GM12878 (cell line): ENCODE measurements around the gene JAKMIP1. TPM values are rescaled to one million over a fixed set of nuclear protein-coding genes. Genes with fewer than 3 reads are reported as not detected.

Experiments
- ATAC-seq: fragments of 200-7000 bp; cut with Tn5 transposase; 3 replicates; pipeline ENCODE4 v1.9.1; 2020; ENCODE audit warnings: mild to moderate bottlenecking, moderate library complexity
- BruUV-seq: library from RNA; stranded (reverse); fragments of 400-500 nt; replicated peaks from 2 replicates; lab custom pipeline; 2021; lab: Mats Ljungman, UMichigan
- CTCF ChIA-PET: fragments of 300-600 bp; sonication (Branson Sonifier 250); formaldehyde crosslinking; extraction: SDS; loops from one replicate; lab custom pipeline; 2021; ENCODE audit warnings: inconsistent platforms; lab: Yijun Ruan, JAX
- POLR2A ChIA-PET: fragments of 350-600 bp; formaldehyde crosslinking; extraction: SDS; loops from one replicate; lab custom pipeline; 2021; ENCODE audit warnings: inconsistent platforms; lab: Charles Lee
- RAD21 ChIA-PET: fragments of 300-600 bp; sonication (Branson Sonifier 250); formaldehyde crosslinking; loops from one replicate; lab custom pipeline; 2023; ENCODE audit warnings: antibody characterized with exemption; ENCODE audit not compliant: unreplicated experiment; lab: Charles Lee
- SMC1A ChIA-PET: fragments of 300-600 bp; sonication (Branson Sonifier 250); formaldehyde crosslinking; loops from one replicate; lab custom pipeline; 2023; ENCODE audit not compliant: unreplicated experiment, uncharacterized antibody; lab: Charles Lee
- DNase-seq: peaks from one replicate; pipeline ENCODE4 v3.0.0-alpha.2; 2011; ENCODE audit warnings: low read depth, low spot score
- FAIRE-seq: peaks from 3 replicates; lab custom pipeline; 2011; peaks lifted over from hg19 to GRCh38; lab: Jason Lieb, UNC
- H2AFZ ChIP-seq: 2 replicates; pipeline ENCODE4 v1.6.0; 2011; ENCODE audit warnings: low read depth, low read length, control low read depth; ENCODE audit not compliant: control insufficient read depth
- H3K27ac ChIP-seq: 2 replicates; pipeline ENCODE4 v1.5.1; 2011; ENCODE audit warnings: control low read depth; ENCODE audit not compliant: control insufficient read depth, insufficient read depth
- H3K27me3 ChIP-seq, 2 experiments: replicated peaks in 1 of 2; 2 replicates each; pipeline versions ENCODE4 v1.6.0 to v1.6.1; 2011; ENCODE audit warnings: low read length in 1 of 2; ENCODE audit not compliant: control insufficient read depth in 2 of 2, insufficient read depth in 2 of 2
- H3K36me3 ChIP-seq, 2 experiments: 2 replicates each; pipeline ENCODE4 v1.5.1; 2011; ENCODE audit warnings: low read length in 1 of 2; ENCODE audit not compliant: control insufficient read depth in 2 of 2, insufficient read depth in 2 of 2
- H3K4me1 ChIP-seq: 2 replicates; pipeline ENCODE4 v1.6.1; 2011; ENCODE audit warnings: mild to moderate bottlenecking, low read length, moderate library complexity, mixed read lengths; ENCODE audit not compliant: control insufficient read depth, insufficient read depth
- H3K4me2 ChIP-seq: 2 replicates; pipeline ENCODE4 v1.6.0; 2011; ENCODE audit warnings: control low read depth; ENCODE audit not compliant: control insufficient read depth, insufficient read depth
- H3K4me3 ChIP-seq: fragments of 200-600 bp; sonication (generic); 2 replicates; pipeline ENCODE4 v1.5.1; 2016
- H3K79me2 ChIP-seq: 2 replicates; pipeline ENCODE4 v1.6.0; 2011; ENCODE audit warnings: low read length; ENCODE audit not compliant: control insufficient read depth, insufficient read depth
- H3K9ac ChIP-seq: 2 replicates; pipeline ENCODE4 v1.8.0; 2011; ENCODE audit warnings: low read length, control low read depth, mixed read lengths; ENCODE audit not compliant: control insufficient read depth, insufficient read depth
- H3K9me3 ChIP-seq: replicated peaks from 3 replicates; pipeline ENCODE4 v1.5.1; 2011; ENCODE audit warnings: mild to moderate bottlenecking, low read length; ENCODE audit not compliant: control insufficient read depth, insufficient read depth
- H4K20me1 ChIP-seq: 2 replicates; pipeline ENCODE4 v1.6.0; 2011; ENCODE audit not compliant: control insufficient read depth, insufficient read depth
- BCL11A ChIP-seq: IDR thresholded peaks from 2 replicates; pipeline ENCODE4 v1.6.1; 2011; ENCODE audit warnings: low read depth, low read length
- BHLHE40 ChIP-seq, 2 experiments: fragments of 450-650 bp in 1 of 2; IDR thresholded peaks; 2 replicates each; pipeline ENCODE4 v1.6.1; 2011 to 2017; ENCODE audit warnings: low read depth in 2 of 2, borderline replicate concordance in 1 of 2, improper control_type of control experiment in 1 of 2, low read length in 1 of 2, mild to moderate bottlenecking in 1 of 2
- BRCA1 ChIP-seq: IDR thresholded peaks from 2 replicates; pipeline ENCODE4 v1.6.1; 2011; ENCODE audit warnings: low read depth, low read length, improper control_type of control experiment
- E4F1 ChIP-seq: fragments of 450-650 bp; IDR thresholded peaks from 2 replicates; pipeline ENCODE4 v1.6.1; 2018; ENCODE audit warnings: borderline replicate concordance, mild to moderate bottlenecking; ENCODE audit not compliant: partially characterized antibody
- FOS ChIP-seq: IDR thresholded peaks from 3 replicates; pipeline ENCODE4 v1.6.1; 2011; ENCODE audit warnings: borderline replicate concordance; ENCODE audit not compliant: insufficient read length; ENCODE audit errors: extremely low read depth
- POLR2AphosphoS2 ChIP-seq: IDR thresholded peaks from 2 replicates; pipeline ENCODE4 v1.6.1; 2011; ENCODE audit warnings: low read depth, mild to moderate bottlenecking, low read length, improper control_type of control experiment, moderate library complexity
- RAD21 ChIP-seq: IDR thresholded peaks from 2 replicates; pipeline ENCODE4 v1.6.1; 2011; ENCODE audit warnings: mild to moderate bottlenecking, low read depth, low read length, moderate library complexity; ENCODE audit not compliant: insufficient read depth
- SMARCA5 ChIP-seq: fragments of 450-650 bp; IDR thresholded peaks from 2 replicates; pipeline ENCODE4 v1.6.1; 2017; ENCODE audit warnings: mild to moderate bottlenecking
- ZBTB11 ChIP-seq: fragments of 450-650 bp; formaldehyde crosslinking; IDR thresholded peaks from 2 replicates; pipeline ENCODE4 v1.5.0; 2022; ENCODE audit warnings: mild to moderate bottlenecking, missing genetic modification characterization
- ZBTB40 ChIP-seq: fragments of 450-650 bp; IDR thresholded peaks from 2 replicates; pipeline ENCODE4 v1.6.1; 2016; ENCODE audit warnings: mild to moderate bottlenecking, moderate library complexity, borderline replicate concordance
- ZSCAN29 ChIP-seq: fragments of 450-650 bp; IDR thresholded peaks from 2 replicates; pipeline ENCODE4 v1.6.1; 2017; ENCODE audit warnings: mild to moderate bottlenecking, moderate library complexity
- WGBS: methylation state at CpG from one replicate; pipeline ENCODE4 v1.1.6; 2016; ENCODE audit warnings: low lambda C conversion rate; ENCODE audit not compliant: insufficient replicate concordance, insufficient coverage; ENCODE audit errors: missing lambda C conversion rate; 5-methylcytosine and 5-hydroxymethylcytosine counted together
- in situ Hi-C: fragments of 300-500 bp; cut with MboI; formaldehyde crosslinking; loops from 9 replicates; pipeline ENCODE4 v1.14.3; 2018; ENCODE audit warnings: mixed read lengths
- intact Hi-C: fragments of 100-400 bp; cut with micrococcal nuclease; formaldehyde crosslinking; loops from one replicate; pipeline ENCODE4 v1.14.2; 2022; ENCODE audit not compliant: unreplicated experiment
- polyA plus RNA-seq, 11 experiments: library from polyadenylated mRNA; depleted of rRNA in 4 of 11; unstranded in 6 of 11; stranded (reverse) in 5 of 11; fragments of >200 nt; fragmentation: Nextera tagmentation in 4 of 11; fragmentation: Illumina TruSeq in 1 of 11; extraction: Ambion mirVana in 4 of 11; extraction: Trizol in 1 of 11; gene quantifications; 1 replicate in 1 of 11; 2 replicates in 10 of 11; pipeline versions ENCODE4 v1.2.1 to v1.2.3, GENCODE V29; 2011 to 2016; ENCODE audit warnings: inconsistent platforms in 2 of 11, missing spikeins in 2 of 11, low read depth in 1 of 11
- total RNA-seq, 4 experiments: library from RNA; depleted of rRNA in 3 of 4; stranded (reverse); fragments of >200 nt in 3 of 4; fragmentation: Illumina TruSeq in 1 of 4; extraction: Trizol in 1 of 4; gene quantifications; 2 replicates each; pipeline versions ENCODE4 v1.2.1 to v1.2.3, GENCODE V29; 2013 to 2021

The JAKMIP1 gene
- total and polyA plus RNA-seq, 10 of the 15 experiments (the other 5 are each of a cell fraction or from before 2014, with no cell fraction given): 0.52 to 16.7 (median 12.3) TPM

- Histone ChIP-seq H3K4me2 (no peak overlapping the region), H4K20me1 (no peaks in the 10 kb centered on the region), H3K9ac (no peak overlapping the region), H3K4me1 (no peaks in the 10 kb centered on the region), H3K27ac (no peak overlapping the region), H2AFZ (no peak overlapping the region), H3K27me3 (no peaks in the 10 kb centered on the region; a peak in 2 of 4 replicates), H3K9me3 (no peaks in the 10 kb centered on the region), H3K79me2 (no peaks in the 10 kb centered on the region), H3K4me3 (no peak overlapping the region), H3K36me3 (no peaks in the 10 kb centered on the region)
- no TSS peak for BruUV-seq
- in situ Hi-C loops: no loop called here
- FAIRE-seq (no peak), ATAC-seq (no peak), DNase-seq (no peak)
- WGBS: 41% methylated on average over 4 of the region's 4 CpGs
- CTCF ChIA-PET: no interaction called here
- SMC1A ChIA-PET: no interaction called here
- POLR2A ChIA-PET: no interaction called here
- intact Hi-C loops: no loop called here
- RAD21 ChIA-PET: no interaction called here
- TF ChIP-seq ZBTB40 (no peak), SMARCA5 (no peak), BHLHE40 (IDR thresholded peaks at IDR 0.05; ENCODE audit: borderline replicate concordance in 1 of 2, low read depth in 2 of 2, low read length in 1 of 2) (no peak), RAD21 (no peak), E4F1 (no peak), BRCA1 (no peak), ZBTB11 (no peak), BCL11A (no peak), ZSCAN29 (no peak), POLR2AphosphoS2 (no peak), FOS (no peak)
These were observed 167.0 kb downstream of the JAKMIP1 start for GRCh38 chr4:6033381-6033780.
